ENCODE results near the gene COL6A3. TPM values are rescaled to one million over a fixed set of nuclear protein-coding genes. Genes with fewer than 3 reads are reported as not detected.

The COL6A3 gene
- polyA plus RNA-seq, 3 donors: 223 to 239 (median 227) TPM

DNA sequence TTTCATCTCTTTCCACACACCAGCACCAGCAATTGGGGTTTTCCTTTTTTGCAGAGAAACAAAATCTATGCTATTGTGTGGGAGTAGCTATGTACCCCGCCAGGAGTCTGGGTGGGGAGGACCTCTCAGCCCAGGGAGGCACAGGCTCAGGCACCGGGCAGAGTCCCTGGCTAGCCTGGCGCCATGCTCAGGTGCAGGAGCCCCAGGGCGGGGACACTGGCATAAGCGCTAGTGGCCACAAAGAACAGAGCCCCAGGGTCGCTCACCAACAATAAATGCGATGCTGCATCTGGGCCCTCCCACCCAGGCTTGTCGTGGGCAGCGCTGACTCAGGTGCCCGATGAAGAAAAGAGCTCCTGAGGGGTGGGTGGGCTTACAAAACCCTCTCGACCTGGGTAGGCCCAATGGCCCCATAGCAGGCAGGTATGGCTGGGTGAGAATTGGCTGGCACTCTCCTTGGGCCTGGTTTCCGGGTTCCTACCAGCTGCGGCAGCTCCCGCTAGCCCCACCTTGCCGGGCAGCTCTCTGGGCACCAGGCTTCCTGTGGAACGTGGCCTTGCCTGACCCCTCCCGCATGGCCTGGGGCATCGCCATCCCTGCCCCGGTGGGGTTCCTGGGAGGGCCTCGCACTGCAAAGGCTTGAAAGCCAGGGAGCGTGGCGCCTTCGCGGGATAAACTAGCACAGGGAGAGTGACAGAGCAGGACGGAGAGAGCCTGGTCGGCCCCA lies 31.8 kb upstream of the COL6A3 start:
- DNase-seq (ENCODE audit: low read depth in 3 of 3, low spot score in 2 of 3): no peak

DNA sequence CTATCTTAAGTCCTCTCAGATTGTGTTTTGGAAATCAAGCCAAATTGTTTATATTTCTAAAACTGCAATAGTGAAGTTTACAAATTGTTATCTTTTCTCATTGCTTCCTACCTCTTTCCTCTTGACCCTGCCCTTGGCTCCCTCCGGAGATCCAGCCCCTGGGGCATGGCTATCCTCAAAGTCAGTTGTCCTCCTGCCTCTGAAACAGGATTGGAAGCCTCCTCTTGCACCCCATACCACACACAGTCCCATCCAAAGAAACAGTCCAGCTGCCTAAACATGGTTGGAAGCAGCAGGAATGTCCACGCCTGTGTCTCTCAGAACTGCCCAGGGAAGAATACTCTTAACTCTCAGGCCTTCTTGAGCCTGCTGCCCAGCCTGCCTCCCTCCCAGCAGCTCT lies 30.1 kb upstream of the COL6A3 start:
- DNase-seq (ENCODE audit: low read depth in 3 of 3, low spot score in 2 of 3): no peak

DNA sequence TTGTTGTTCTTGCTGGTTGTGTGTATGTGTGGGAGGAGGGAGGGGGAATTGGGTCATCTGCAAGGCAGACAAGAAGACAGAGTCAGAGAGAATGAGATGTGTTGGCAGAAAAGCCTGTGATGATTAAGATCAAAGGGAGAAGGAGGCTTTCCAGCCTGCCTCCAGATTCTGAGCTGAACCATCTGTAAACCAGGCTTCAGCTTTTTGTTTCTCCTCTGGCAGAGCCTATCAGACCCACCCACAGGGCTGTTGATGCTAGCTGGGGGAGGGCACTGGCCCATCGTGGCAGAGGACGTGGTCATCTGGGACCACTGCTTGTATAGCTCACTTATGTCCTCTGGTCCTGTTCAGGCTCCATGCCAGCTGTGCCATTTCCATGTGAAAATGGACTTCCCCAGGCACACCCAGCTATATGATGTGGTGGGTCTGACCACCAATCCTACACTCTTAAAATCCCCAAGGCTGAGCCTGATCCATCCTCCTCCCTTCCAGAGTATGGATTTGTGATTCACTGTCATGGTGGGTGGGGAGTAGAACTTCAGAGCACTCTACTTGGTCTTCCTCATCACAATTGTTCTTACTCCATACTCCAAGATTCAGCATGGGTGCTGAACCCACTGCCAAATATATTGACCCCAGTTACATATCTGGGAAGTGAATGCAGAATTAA lies 27.8 kb upstream of the COL6A3 start:
- no peak for DNase-seq (ENCODE audit: low read depth in 3 of 3, low spot score in 2 of 3)

DNA sequence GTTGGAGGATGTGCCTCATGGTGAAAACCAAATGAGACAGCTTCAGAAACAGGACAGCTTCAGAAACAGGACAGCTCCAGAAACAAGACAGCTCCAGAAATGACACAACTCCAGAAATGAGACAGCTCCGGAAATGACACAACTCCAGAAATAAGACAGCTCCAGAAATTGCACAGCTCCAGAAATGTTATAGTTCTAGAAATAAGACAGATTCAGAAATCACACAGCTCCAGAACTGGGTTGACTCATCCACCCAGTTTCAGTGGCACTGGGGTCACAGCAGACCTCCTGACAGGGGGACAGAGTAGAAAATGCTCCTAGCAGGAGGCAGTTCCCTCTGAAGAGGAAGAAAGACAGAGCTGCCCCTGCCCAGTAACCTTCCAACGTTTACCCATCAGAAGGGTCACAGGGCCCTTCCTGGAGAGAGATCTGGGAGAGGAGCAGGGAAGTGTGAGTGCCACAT lies 26.9 kb upstream of the COL6A3 start:
- no peak for DNase-seq (ENCODE audit: low read depth in 3 of 3, low spot score in 2 of 3)

DNA sequence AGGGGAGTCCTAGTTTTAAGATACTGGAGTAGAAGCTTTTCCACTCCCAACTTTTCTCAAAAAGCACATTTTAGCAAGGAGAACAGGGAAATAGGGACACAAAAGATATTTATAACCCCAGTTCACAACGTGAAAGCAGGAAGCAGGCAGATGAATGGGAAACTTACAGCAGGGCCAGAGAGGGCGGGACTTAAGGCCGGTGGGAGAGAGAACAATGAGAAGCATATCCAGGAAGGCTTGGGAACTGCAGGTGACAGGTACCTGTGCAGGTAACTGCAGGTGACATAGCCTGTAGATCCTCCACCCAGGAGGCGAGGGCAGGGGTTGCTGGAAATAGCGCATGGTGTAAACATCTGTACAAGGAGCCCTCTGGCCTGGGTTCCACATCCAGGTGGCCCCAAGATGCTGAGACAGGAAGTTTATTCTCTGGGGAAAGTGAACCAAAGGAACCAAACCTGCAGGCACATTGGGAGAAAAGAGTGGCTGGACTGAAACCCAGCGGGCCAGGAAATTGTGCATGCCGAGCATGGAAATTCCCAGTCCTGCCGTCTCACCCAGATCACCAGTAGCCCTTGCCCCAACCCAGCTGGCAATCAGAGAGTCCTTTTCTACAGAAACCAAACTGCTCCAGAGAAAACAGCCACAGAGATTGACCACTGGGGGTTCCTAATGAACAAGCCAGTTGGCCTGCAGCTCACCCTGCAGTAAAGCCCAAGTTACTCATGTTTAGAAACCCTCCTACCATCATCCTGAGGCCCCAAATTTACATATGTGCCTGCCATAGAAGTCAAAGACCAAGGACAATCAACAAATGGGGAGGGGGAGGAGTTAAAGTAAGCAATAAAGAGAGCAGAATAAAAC lies 24.3 kb upstream of the COL6A3 start:
- DNase-seq (ENCODE audit: low read depth in 3 of 3, low spot score in 2 of 3): no peak

DNA sequence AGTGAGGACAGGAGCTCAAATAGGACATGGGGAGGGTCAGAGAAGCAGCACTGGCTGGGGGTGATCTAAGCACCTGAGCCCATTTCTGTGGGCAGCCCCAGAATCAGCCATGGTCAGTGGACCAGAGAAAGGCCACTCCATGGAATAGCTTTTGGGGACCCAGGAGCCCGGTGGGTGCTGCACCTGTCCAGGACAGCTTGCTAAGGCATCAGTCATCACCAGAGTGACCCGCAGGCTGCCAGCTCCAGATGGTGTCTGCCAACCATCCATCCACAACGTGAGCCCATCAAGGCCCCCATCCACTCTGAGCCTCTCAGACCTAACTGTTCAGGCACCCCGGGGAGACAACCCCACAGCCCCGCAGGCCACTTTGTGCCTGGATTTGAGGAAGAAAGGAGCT lies 23.6 kb upstream of the COL6A3 start:
- DNase-seq (ENCODE audit: low read depth in 3 of 3, low spot score in 2 of 3): no peak

DNA sequence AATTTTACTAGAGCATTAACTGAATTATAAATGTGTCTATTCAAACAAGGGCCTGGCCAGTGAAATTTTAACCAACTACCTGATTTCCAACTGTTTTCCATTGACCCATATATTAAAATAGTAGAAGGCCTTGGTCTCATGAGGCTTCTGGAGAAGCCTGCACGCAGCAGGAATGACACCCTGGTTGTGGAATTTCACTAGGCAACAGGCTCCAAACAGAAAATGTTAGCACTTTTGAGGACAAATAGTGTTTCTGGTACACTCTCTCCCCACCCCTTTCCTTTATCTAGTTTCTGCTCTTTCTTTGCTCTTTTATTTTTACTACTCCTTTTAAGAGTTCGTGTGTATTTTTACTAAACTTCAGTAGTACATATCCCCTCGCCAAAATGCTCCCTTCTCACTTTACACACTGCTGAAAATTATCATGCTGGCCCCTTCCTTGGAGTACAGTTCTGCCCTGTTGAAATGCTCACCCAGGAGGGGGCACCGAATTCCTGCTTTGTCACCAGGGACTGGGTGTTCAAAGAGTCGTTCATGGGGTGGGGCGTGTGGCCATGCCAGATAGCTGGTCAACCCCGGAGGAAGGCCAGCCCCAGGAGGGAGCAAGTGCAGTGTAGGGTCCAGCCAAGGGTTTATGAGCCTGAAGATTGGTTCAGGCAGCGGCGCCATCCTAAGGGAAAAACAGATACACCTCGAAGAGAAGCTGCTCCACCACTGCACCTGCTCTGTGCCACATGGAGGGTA lies 22.1 kb upstream of the COL6A3 start:
- DNase-seq (ENCODE audit: low read depth in 3 of 3, low spot score in 2 of 3): no peak

DNA sequence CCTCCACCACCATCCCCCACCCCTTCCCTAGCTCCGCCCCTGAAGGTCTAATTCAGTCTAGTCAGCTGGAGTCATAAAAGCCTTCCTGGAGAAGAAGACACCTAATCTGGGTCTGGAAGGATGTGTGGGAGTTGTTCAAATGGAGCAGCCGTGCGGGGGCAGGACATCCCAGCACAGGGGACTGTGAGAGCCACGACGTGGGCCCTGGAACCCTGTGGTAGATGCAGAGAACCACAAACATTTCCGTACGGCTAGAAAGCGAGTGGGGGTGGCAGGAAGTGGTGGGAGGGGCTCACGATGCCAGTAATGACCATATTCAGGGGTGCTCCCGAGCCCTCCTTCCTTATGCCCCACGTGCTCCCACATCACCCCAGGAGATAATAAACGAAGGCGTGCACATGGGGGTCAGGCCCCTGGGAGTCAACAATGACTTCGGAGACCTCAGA lies 20.9 kb upstream of the COL6A3 start:
- DNase-seq (ENCODE audit: low read depth in 3 of 3, low spot score in 2 of 3): no peak

DNA sequence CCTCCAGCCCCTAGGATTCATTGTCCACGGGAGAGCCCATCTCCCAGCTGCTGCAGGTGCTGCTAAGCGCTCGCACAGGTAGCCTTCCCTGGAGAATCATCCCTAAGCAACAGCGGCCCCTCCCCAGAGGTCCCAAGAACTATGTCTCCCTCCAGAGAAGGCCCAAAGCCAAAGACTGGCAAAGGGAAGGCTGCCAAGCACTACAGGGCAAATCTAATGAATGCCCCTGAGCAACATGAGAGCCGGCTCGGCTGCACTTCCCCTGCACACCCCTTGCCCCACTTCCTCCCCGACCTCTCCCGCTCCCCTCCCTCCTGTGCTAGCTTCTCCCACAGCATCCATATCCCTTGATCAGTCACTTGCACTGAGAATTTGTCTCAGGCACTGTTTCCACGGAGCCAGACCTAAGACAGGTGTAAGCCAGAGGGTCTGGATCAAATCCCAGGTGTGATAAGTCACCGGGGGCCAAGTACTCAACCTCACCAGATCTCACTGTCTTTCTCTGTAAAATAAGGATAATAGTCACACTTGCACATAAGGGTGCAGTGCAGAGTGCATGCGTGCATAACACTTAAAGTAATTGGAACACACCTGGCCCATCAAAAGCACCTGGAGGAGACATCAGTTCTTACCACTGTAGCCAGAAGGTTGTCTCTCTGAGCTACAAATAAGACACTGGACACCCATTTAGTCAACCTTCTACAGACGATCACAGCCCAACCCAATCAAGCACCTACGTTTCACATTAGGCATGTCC lies 20.1 kb upstream of the COL6A3 start:
- no peak for DNase-seq (ENCODE audit: low read depth in 3 of 3, low spot score in 2 of 3)

DNA sequence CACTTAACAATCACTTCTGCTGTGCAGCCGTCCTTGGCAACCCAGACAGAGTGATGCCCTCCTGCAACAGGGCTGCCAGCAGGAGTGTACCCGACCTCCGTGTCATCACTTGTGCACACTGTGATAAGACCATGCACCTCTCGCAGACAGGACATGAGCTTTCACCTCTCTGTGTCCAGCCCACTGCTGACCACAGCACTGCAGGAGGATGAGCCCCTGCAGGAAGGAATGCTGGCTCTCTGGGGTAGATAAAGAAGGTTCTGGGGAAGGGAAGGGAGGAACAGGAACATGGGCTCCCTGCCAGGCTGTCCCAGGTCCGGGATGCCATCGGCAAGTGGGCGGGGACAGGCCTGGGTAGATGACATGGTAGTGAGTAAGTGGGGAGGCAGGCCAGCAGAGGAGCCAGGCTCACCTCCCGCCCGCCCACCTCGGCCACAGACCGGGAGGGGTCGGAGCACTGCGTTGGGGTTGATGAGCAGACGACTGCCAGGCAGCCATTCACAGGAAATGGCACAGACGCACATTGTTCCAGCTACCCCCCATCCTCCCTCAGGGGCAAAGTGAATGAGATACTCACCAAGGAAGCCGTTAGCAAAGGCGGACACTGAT lies 18.6 kb upstream of the COL6A3 start:
- DNase-seq (ENCODE audit: low read depth in 3 of 3, low spot score in 2 of 3): no peak

DNA sequence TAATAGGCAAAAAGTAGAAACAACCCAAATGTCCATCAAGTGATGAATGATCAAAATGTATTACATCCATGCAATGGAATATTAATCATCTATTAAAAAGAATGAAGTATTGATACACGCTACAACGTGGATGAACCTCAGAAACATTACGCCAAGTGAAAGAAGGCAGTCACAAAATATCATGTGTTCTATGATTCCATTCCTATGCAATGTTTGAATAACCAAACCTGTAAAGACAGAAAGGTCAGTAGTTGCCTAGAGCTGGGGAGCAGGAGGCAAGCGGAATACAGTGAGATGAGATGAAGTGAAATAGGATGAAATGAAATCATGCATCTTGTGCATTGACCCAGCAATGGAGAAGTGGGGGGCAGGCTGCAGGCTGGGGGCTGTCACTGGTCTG lies 17.9 kb upstream of the COL6A3 start:
- no peak for DNase-seq (ENCODE audit: low read depth in 3 of 3, low spot score in 2 of 3)

DNA sequence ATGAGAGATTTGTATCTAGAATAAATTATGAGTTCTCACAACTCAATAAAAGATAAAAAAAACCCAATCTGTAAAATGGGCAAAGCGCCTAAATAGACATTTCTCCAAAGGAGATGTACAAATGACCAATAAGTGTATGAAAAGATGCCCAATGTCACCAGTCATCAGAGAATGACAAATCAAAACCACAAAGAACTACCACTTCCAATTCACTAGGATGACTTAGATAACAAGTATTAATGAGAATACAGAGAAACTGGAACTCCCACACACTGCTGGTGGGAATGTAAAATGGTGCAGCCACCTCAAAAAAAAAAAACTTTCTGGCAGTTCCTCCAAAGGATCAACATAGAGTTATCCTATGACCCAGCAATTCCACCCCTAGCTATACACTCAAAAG lies 17.4 kb upstream of the COL6A3 start:
- DNase-seq (ENCODE audit: low read depth in 3 of 3, low spot score in 2 of 3): no peak

DNA sequence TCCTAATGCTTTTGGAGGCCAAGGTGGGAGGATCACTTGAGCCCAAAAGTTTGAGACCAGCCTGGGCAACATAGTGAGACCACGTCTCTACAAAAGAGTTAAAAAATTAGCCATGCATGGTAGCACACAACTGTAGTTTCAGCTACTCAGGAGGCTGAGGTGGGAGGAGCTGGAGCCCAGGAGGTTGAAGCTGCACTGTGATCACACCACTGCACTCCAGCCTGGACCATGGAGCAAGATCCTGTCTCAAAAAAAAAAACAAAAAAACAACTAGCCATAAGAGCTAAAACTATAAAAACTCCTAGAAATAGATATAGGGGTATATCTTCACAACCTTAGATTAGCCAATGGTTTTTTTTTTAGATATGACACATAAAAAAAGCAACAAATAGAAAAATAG lies 16.9 kb upstream of the COL6A3 start:
- no peak for DNase-seq (ENCODE audit: low read depth in 3 of 3, low spot score in 2 of 3)

DNA sequence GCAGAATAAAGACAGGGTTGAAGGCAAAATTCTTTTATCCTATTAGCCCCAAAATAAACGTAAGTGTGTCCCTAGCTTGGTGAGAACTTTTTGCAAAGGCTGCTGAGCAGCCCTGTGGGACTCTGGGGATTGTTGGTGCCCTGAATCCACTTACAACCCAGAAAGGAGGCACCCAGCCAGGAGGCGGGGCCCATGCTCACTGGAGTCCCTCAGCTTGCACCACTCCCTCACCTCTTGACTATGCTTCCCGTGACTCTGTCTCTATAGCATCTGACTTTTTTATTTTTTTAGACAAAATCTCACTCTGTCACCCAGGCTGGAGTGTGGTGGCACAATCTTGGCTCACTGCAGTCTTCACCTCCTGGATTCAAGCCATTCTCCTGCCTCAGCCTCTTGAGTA lies 15.8 kb upstream of the COL6A3 start:
- DNase-seq (ENCODE audit: low read depth in 3 of 3, low spot score in 2 of 3): no peak

DNA sequence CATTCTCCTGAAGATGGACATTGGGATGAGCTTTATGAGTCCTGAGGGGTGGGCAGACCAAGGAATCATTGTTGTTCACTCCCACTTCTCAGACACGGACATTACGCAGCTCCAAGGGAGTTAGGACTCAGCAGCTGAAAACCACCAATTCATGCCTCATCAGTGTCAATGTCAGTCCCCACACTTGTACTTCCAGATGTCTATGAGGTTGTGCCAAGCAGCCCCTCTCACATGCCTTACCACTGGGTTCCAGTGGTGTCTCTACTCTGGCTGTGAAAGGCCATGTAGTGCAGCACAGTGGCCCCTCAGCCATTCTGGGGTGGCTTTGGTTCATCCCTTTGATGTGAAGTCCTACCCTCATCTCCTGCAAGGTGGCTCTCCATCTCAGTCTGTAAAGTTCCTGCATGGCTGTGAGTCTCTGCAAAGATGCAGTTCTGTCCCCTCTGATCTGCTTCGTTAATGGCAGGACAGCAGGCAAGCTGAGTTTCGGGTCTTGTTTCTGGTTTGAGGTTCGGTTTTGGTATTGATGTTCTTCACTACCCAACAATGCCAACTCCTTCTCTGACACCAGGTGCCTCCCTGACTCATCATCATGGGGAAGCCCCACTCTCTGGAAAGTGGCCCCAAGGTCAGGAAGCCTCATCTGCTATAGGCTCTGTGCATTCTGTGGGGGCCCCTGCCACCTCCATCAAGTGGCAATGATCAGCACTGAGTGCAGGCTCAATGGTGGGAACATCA lies 14.0 kb upstream of the COL6A3 start:
- no peak for DNase-seq (ENCODE audit: low read depth in 3 of 3, low spot score in 2 of 3)

DNA sequence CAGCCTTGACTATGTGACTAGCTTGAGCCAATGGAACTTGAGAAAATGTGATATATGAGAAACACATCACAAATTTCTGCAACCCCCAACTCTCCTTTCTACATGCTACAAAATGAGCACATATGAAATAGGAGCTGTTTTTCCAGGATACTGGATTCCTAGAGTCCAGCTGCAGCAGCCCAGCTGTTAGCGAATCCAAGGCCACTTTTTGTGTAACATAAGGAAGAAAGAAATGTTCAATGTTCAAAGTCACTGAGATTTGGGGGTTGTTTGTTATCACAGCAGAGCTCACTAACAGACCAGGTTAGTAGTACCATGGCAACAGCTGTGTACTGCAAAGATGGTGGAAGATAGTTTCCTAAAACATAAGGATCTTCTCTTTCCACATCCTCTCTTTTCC lies 12.6 kb upstream of the COL6A3 start:
- no peak for DNase-seq (ENCODE audit: low read depth in 3 of 3, low spot score in 2 of 3)

DNA sequence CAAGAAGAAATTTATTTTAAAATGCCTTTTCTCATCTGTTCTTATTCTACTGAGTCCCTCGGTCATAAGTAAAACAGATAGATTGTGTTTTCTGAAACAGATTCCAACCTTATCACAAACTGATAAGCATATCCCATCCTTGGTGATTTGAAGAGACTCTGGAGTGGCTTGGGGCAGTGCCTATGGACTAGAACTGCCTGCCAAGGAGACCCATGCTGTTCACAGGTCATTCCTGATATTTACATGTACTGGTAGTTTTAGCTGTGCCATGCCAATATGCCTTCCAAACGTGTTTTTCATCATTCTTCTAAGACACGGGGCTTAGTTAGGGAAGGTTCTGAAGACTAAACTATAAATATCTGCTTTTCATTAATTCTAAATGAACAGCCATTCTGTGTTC lies 11.4 kb upstream of the COL6A3 start:
- DNase-seq (ENCODE audit: low read depth in 3 of 3, low spot score in 2 of 3): no peak

DNA sequence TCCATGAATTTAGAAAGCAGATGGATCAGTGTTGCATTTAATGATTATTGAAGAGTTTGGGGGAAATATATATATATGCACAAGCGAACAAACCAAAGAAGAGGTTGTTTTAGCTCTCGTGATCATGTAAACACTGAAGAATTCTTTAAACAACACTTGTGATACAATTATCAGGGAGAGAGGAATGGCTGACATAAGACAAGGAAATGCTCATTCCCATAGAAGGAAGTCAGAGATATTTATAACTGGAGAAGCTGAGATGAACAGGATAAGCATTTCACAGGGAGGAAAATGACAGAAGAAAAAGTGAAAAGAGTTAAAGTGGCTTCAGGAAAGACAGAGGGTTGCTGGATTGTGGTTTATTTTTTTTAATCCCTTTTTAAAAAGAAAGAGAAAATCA lies 10.6 kb upstream of the COL6A3 start:
- DNase-seq (ENCODE audit: low read depth in 3 of 3, low spot score in 2 of 3): no peak

DNA sequence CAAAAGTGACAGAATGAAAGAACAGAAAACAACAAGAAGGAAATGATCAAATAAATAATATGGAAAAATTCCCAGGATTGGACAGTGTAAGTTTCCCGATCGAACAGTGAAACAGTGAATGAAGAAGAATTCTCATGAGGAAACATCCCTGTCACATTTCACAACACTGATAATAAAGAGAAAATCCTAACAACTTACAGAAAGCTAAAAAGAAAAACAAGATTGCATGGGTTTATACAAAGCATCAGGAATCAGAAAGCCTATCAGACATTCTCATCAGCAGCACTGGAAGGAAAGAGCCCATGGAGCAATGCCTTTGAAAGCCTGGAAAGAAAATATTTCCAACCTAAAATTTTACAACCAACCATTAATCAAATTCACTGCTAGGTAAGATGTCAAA lies 9.9 kb upstream of the COL6A3 start:
- no peak for DNase-seq (ENCODE audit: low read depth in 3 of 3, low spot score in 2 of 3)

Measured in right renal cortex interstitium (tissue), 3 donors.